SU-DHL-6 (cell line): ENCODE measurements around the gene ARHGEF4.

Source experiments
- H2AFZ ChIP-seq: fragments of 200-600 bp; sonication (generic); 2 replicates; pipeline ENCODE4 v1.6.1; 2014; ENCODE audit warnings: low read depth, mild to moderate bottlenecking, moderate library complexity, mixed read lengths, antibody characterized with exemption, low read length; ENCODE audit not compliant: severe bottlenecking
- H3F3A ChIP-seq: fragments of 200-600 bp; shearing (Covaris generic); 2 replicates; pipeline ENCODE4 v1.6.0; 2016; ENCODE audit warnings: antibody characterized with exemption, mild to moderate bottlenecking; ENCODE audit not compliant: insufficient read depth
- H3K27ac ChIP-seq: fragments of 200-600 bp; sonication (generic); 2 replicates; pipeline ENCODE4 v1.5.1; 2016; ENCODE audit warnings: low read depth, mild to moderate bottlenecking, low read length, moderate library complexity, mixed read lengths
- H3K27me3 ChIP-seq: fragments of 200-600 bp; sonication (generic), shearing (Covaris generic); 2 replicates; pipeline ENCODE4 v1.6.0; 2014; ENCODE audit warnings: mild to moderate bottlenecking, low read length
- H3K36me3 ChIP-seq: fragments of 200-600 bp; sonication (generic); 2 replicates; pipeline ENCODE4 v1.6.1; 2014; ENCODE audit warnings: mild to moderate bottlenecking, low read length, mixed read lengths
- H3K4me2 ChIP-seq: fragments of 300-600, 200-600 bp; shearing (Covaris generic), sonication (generic); 2 replicates; pipeline ENCODE4 v1.6.0; 2014; ENCODE audit warnings: low read length, low read depth, mild to moderate bottlenecking; ENCODE audit not compliant: poor library complexity, severe bottlenecking
- H3K4me3 ChIP-seq: fragments of 200-600 bp; sonication (generic); 2 replicates; pipeline ENCODE4 v1.5.1; 2014; ENCODE audit warnings: antibody characterized with exemption, low read length, mild to moderate bottlenecking, mixed read lengths; ENCODE audit not compliant: insufficient read depth, poor library complexity, severe bottlenecking
- H3K79me2 ChIP-seq: fragments of 200-600 bp; sonication (generic); 2 replicates; pipeline ENCODE4 v1.6.1; 2014; ENCODE audit warnings: mild to moderate bottlenecking, low read length, moderate library complexity; ENCODE audit not compliant: insufficient read depth
- H3K9ac ChIP-seq: fragments of 200-600 bp; sonication (generic); 2 replicates; pipeline ENCODE4 v1.7.0; 2014; ENCODE audit warnings: mild to moderate bottlenecking, low read length
- H3K9me2 ChIP-seq: fragments of 200-600 bp; sonication (generic); replicated peaks from 2 replicates; pipeline ENCODE4 v1.6.1; 2014; ENCODE audit warnings: low read length; ENCODE audit not compliant: insufficient read depth
- H3K9me3 ChIP-seq: fragments of 200-600 bp; sonication (generic); 2 replicates; pipeline ENCODE4 v1.6.1; 2014; ENCODE audit warnings: low read length, mixed read lengths; ENCODE audit not compliant: insufficient read depth
- H4K20me1 ChIP-seq: fragments of 200-600 bp; sonication (generic); 2 replicates; pipeline ENCODE4 v1.6.1; 2014; ENCODE audit warnings: low read depth, mild to moderate bottlenecking, antibody characterized with exemption, low read length, moderate library complexity, mixed read lengths
- EZH2phosphoT487 ChIP-seq: fragments of 200-600 bp; sonication (generic), shearing (Covaris generic); conservative IDR thresholded peaks from 2 replicates; pipeline ENCODE4 v1.6.1; 2018; ENCODE audit warnings: mild to moderate bottlenecking, antibody characterized with exemption, low read length, moderate library complexity, mixed read lengths
- TF ChIP-seq, protein P1 (sequence below): fragments of 200-600 bp; sonication (generic); IDR thresholded peaks from one replicate; pipeline ENCODE4 v1.5.1; 2017; ENCODE audit warnings: antibody characterized with exemption, mild to moderate bottlenecking, low read length, moderate library complexity; ENCODE audit not compliant: insufficient read depth, poor library complexity, severe bottlenecking

Gene ARHGEF4

DNA sequence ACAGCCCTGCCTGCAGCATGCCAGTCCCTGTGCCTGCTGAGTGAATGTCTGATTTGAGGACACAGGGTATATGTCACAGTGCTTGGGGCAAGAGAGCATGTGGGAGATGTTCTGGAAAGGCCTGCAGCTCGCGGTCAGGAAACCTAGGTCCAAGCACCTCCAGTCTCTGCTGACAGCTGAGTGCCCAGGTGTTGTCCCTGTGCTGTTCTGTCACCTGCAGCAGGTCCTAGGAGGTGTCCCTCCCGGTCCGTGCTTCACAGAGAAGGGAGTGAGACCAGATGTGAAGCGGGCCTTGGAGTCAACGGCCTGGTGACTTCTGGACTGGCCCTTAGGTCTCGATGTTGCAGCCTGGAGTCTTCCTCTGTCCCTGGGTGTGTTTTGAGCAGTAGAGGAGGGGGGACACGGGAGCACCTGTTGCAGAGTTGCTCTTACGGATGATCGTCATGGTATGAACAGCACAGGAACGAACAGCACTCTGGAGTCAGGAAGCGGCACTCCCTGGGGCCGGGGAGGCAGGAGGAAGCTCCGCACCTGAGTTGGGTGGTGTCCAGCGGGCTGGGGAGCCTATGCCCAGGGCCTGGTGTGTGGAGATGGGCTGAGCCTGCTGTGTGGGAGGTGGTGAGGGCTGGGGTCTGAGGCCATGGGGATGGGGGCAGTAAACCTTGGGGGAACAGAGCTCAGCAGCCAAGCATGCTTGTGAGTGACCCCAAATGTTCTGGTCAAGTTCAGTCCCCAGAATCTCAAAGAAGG lies 21.6 kb upstream of the ARHGEF4 start:
- no peaks in the 10 kb centered on the region for H3F3A ChIP-seq
- H3K9me3 ChIP-seq = no peaks in the 10 kb centered on the region
- no peak for TF ChIP-seq EZH2phosphoT487
- TF ChIP-seq, protein P1, sequence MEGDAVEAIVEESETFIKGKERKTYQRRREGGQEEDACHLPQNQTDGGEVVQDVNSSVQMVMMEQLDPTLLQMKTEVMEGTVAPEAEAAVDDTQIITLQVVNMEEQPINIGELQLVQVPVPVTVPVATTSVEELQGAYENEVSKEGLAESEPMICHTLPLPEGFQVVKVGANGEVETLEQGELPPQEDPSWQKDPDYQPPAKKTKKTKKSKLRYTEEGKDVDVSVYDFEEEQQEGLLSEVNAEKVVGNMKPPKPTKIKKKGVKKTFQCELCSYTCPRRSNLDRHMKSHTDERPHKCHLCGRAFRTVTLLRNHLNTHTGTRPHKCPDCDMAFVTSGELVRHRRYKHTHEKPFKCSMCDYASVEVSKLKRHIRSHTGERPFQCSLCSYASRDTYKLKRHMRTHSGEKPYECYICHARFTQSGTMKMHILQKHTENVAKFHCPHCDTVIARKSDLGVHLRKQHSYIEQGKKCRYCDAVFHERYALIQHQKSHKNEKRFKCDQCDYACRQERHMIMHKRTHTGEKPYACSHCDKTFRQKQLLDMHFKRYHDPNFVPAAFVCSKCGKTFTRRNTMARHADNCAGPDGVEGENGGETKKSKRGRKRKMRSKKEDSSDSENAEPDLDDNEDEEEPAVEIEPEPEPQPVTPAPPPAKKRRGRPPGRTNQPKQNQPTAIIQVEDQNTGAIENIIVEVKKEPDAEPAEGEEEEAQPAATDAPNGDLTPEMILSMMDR = no peak
- H3K27me3 ChIP-seq = no peaks in the 10 kb centered on the region
- H3K27ac ChIP-seq = no peak overlapping the region
- H3K9ac ChIP-seq = no peak overlapping the region
- no peak overlapping the region for H3K4me2 ChIP-seq
- no peak overlapping the region for H3K4me3 ChIP-seq
- no peaks in the 10 kb centered on the region for H3K9me2 ChIP-seq
- no peaks in the 10 kb centered on the region for H4K20me1 ChIP-seq
- H3K79me2 ChIP-seq = no peaks in the 10 kb centered on the region
- no peak overlapping the region for H2AFZ ChIP-seq
- no peaks in the 10 kb centered on the region for H3K36me3 ChIP-seq

DNA sequence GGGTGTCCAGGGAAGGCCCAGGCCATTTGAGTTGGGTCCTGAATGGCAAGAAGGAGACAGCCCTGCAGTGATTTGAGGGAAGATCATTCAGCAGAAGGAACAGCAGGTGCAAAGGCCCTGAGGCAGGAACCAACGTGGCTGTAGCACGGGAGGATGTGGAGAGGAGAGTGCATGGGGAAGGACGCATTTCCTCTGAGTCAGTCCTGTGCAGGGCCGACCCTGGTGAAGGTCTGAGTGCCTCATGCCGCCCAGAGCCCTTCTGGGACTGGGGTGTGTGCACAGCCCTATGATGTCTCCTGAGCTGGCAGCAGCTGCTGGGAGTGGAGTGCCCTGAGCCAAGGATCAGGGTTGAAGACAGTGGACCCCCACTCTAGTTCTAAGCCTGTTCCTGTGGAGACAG lies 17.9 kb upstream of the ARHGEF4 start:
- Histone ChIP-seq H3F3A (no peaks in the 10 kb centered on the region), H3K79me2 (no peaks in the 10 kb centered on the region), H3K9ac (no peak overlapping the region), H3K9me2 (no peaks in the 10 kb centered on the region), H3K36me3 (no peaks in the 10 kb centered on the region), H3K4me3 (no peak overlapping the region), H3K9me3 (no peaks in the 10 kb centered on the region), H3K27ac (no peak overlapping the region), H3K4me2 (no peak overlapping the region), H4K20me1 (no peaks in the 10 kb centered on the region), H3K27me3 (no peaks in the 10 kb centered on the region), H2AFZ (no peak overlapping the region)
- TF ChIP-seq, protein P1 = no peak
- TF ChIP-seq EZH2phosphoT487 = no peak

DNA sequence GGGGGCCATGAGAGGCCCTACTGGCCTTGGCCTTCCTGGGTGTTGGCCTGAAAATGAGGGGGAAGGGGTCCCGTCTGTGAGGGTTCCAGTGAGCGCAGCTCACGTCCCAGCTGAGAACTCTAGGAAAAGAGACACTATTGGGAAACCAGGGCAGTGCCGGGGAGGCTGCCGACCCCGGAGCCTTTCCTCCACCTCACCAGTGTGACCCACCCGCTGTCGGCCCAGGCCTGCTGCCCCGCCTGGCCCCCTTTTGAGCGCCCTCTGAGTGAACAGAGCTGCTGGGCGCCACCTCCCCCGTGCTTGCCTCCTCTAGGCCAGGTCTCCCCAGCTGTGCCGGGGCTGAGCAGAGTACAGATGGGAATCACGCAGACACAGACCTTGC lies 17.5 kb upstream of the ARHGEF4 start:
- H3K79me2 ChIP-seq = no peaks in the 10 kb centered on the region
- no peak overlapping the region for H3K4me3 ChIP-seq
- H3K4me2 ChIP-seq = no peak overlapping the region
- no peak overlapping the region for H3K9ac ChIP-seq
- no peak overlapping the region for H3K27ac ChIP-seq
- H3F3A ChIP-seq = no peaks in the 10 kb centered on the region
- no peaks in the 10 kb centered on the region for H3K27me3 ChIP-seq
- TF ChIP-seq, protein P1 = no peak
- no peak for TF ChIP-seq EZH2phosphoT487
- H3K9me2 ChIP-seq = no peaks in the 10 kb centered on the region
- H4K20me1 ChIP-seq = no peaks in the 10 kb centered on the region
- H3K9me3 ChIP-seq = no peaks in the 10 kb centered on the region
- H2AFZ ChIP-seq = no peak overlapping the region
- no peaks in the 10 kb centered on the region for H3K36me3 ChIP-seq
